Calu3 (cell line): ENCODE results near the gene COX7A2L. TPM values are rescaled to one million over a fixed set of nuclear protein-coding genes. Genes with fewer than 3 reads are reported as not detected.
A peak's percentile ranks its signal among the peaks of the same experiment; 100 is the strongest.

Experiments used
- BruUV-seq: library from RNA; stranded (reverse); fragments of 400-500 nt; replicated peaks from 2 replicates; lab custom pipeline; 2021; lab: Mats Ljungman, UMichigan
- CTCF ChIA-PET: fragments of 300-600 bp; sonication (Branson Sonifier 250); formaldehyde crosslinking; loops from one replicate; lab custom pipeline; 2022; ENCODE audit warnings: antibody characterized with exemption; lab: Charles Lee
- DNase-seq: peaks from one replicate; pipeline ENCODE4 v3.0.0; 2022
- H3K27ac Mint-ChIP-seq: one replicate; pipeline ENCODE4 v1.8.0; 2022; ENCODE audit warnings: mixed read lengths; ENCODE audit not compliant: unreplicated experiment
- H3K27me3 Mint-ChIP-seq: one replicate; pipeline ENCODE4 v1.8.0; 2022; ENCODE audit warnings: mixed read lengths; ENCODE audit not compliant: unreplicated experiment
- H3K36me3 Mint-ChIP-seq: one replicate; pipeline ENCODE4 v1.8.0; 2022; ENCODE audit warnings: mild to moderate bottlenecking, moderate library complexity, mixed read lengths; ENCODE audit not compliant: insufficient read depth, unreplicated experiment
- H3K4me1 Mint-ChIP-seq: one replicate; pipeline ENCODE4 v1.8.0; 2022; ENCODE audit warnings: mild to moderate bottlenecking, low read depth, mixed read lengths; ENCODE audit not compliant: unreplicated experiment
- H3K4me3 Mint-ChIP-seq: one replicate; pipeline ENCODE4 v1.8.0; 2022; ENCODE audit warnings: mild to moderate bottlenecking, low read depth, moderate library complexity, mixed read lengths; ENCODE audit not compliant: unreplicated experiment
- H3K9me3 Mint-ChIP-seq: one replicate; pipeline ENCODE4 v1.8.0; 2022; ENCODE audit warnings: low read depth, mixed read lengths; ENCODE audit not compliant: unreplicated experiment
- intact Hi-C: fragments of 100-400 bp; cut with micrococcal nuclease; formaldehyde crosslinking; loops from one replicate; pipeline ENCODE4 v1.10.0; 2022; ENCODE audit not compliant: unreplicated experiment
- total RNA-seq: library from RNA; stranded (reverse); gene quantifications from 2 replicates; pipeline ENCODE4 v1.2.3, GENCODE V29; 2022
- TF ChIP-seq, protein P1 (sequence below): fragments of 200-600 bp; IDR thresholded peaks from one replicate; pipeline ENCODE4 v1.8.0; 2022; ENCODE audit warnings: antibody characterized with exemption; ENCODE audit not compliant: unreplicated experiment

COX7A2L gene
- total RNA-seq, 1 experiment from 2014 or later = 98.0 TPM

GRCh38 chr2:42328148-42328833 is 32.7 kb downstream of the COX7A2L start:
- CTCF ChIA-PET = interaction anchor here (0.6 to 1.4 kb wide), 5 partner anchors 12 to 458 kb away, joined by 3 to 6 read pairs (median 3); no protein-coding TSS in a partner anchor
- H3K4me1 Mint-ChIP-seq = no peaks in the 10 kb centered on the region
- intact Hi-C loops = loop anchor here (1.0 to 10.0 kb wide), 2 partner anchors 232 to 473 kb away; no protein-coding TSS in a partner anchor
- BruUV-seq = no TSS peak
- H3K9me3 Mint-ChIP-seq = no peaks in the 10 kb centered on the region
- no peak overlapping the region for H3K27ac Mint-ChIP-seq
- no peak for DNase-seq
- no peak overlapping the region for H3K4me3 Mint-ChIP-seq
- TF ChIP-seq, protein P1, sequence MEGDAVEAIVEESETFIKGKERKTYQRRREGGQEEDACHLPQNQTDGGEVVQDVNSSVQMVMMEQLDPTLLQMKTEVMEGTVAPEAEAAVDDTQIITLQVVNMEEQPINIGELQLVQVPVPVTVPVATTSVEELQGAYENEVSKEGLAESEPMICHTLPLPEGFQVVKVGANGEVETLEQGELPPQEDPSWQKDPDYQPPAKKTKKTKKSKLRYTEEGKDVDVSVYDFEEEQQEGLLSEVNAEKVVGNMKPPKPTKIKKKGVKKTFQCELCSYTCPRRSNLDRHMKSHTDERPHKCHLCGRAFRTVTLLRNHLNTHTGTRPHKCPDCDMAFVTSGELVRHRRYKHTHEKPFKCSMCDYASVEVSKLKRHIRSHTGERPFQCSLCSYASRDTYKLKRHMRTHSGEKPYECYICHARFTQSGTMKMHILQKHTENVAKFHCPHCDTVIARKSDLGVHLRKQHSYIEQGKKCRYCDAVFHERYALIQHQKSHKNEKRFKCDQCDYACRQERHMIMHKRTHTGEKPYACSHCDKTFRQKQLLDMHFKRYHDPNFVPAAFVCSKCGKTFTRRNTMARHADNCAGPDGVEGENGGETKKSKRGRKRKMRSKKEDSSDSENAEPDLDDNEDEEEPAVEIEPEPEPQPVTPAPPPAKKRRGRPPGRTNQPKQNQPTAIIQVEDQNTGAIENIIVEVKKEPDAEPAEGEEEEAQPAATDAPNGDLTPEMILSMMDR = peak; percentile 36
- peaks cover 40% of the 10 kb centered on the region for H3K36me3 Mint-ChIP-seq
- no peaks in the 10 kb centered on the region for H3K27me3 Mint-ChIP-seq

DNA sequence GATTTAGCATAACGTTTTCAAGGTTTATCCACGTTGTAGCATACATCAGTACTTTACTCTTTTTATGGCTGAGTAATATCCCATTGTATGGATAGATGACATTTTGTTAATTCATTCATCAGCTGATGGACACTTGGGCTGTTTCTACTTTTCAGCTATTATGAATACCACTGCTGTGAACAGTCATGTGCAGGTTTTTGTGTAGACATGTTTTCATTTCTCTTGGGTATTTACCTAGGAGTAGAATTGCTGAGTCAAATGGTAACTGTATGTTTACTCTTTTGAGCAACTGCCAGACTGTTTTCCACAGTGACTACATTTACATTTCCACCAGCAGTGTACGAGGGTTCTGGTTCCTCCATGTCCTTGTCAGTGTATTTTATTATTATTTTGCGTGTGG is 33.9 kb downstream of the COX7A2L start:
- peaks cover 32% of the 10 kb centered on the region for H3K36me3 Mint-ChIP-seq
- H3K27ac Mint-ChIP-seq = no peak overlapping the region
- H3K4me3 Mint-ChIP-seq = no peak overlapping the region
- BruUV-seq = no TSS peak
- CTCF ChIA-PET = no interaction called here
- no peaks in the 10 kb centered on the region for H3K9me3 Mint-ChIP-seq
- TF ChIP-seq, protein P1 = no peak
- H3K4me1 Mint-ChIP-seq = no peaks in the 10 kb centered on the region
- H3K27me3 Mint-ChIP-seq = no peaks in the 10 kb centered on the region
- intact Hi-C loops = loop anchor here (10.0 kb wide), 1 partner anchor 472 kb away; no protein-coding TSS in a partner anchor
- DNase-seq = no peak

DNA sequence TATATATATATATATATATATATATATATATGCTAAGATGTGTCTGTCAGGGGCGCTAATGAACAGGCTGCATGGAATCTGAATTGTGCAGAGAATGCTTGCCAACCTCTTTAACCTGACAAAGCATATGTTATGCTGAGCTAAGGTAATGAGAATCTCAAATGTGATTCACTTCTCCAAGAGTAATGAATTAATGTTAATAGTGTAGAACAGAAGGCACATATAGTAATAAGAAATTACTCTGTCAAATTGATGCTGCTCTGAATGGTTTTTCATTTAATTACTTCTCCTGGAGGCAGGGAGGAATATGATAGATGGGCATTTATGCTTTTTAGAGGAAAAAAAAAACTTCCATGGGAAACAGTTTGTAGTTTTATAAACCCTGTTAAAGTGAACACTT is 35.4 kb downstream of the COX7A2L start:
- H3K4me1 Mint-ChIP-seq = no peaks in the 10 kb centered on the region
- no peaks in the 10 kb centered on the region for H3K27me3 Mint-ChIP-seq
- no peak overlapping the region for H3K27ac Mint-ChIP-seq
- CTCF ChIA-PET = no interaction called here
- DNase-seq = no peak
- no peaks in the 10 kb centered on the region for H3K9me3 Mint-ChIP-seq
- TF ChIP-seq, protein P1 = no peak
- intact Hi-C loops = loop anchor here (10.0 kb wide), 1 partner anchor 471 kb away; no protein-coding TSS in a partner anchor
- no TSS peak for BruUV-seq
- no peak overlapping the region for H3K4me3 Mint-ChIP-seq
- H3K36me3 Mint-ChIP-seq = peaks cover 20% of the 10 kb centered on the region

DNA sequence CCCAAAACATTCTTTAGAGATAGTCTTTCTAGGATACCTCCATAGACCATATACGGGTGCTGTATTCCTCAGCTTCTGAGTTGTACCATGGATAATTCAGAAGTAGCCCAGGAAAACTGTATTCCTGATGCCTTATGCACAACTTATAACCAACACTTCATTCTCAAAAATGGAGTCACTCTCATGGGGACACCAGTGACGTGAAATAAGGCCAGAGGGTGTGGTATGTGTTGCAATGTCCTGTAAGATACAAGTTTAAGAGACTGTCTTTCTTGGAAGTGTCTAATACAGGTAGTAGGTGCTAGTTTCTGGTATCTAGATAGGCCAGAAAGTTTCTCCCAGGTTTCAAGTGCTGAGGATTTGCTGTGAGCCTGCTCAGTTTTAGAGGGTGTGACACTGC is 36.1 kb downstream of the COX7A2L start:
- no peaks in the 10 kb centered on the region for H3K9me3 Mint-ChIP-seq
- H3K27me3 Mint-ChIP-seq = no peaks in the 10 kb centered on the region
- no peaks in the 10 kb centered on the region for H3K4me1 Mint-ChIP-seq
- H3K36me3 Mint-ChIP-seq = peaks cover 14% of the 10 kb centered on the region
- H3K27ac Mint-ChIP-seq = no peak overlapping the region
- DNase-seq = no peak
- CTCF ChIA-PET = no interaction called here
- BruUV-seq = no TSS peak
- intact Hi-C loops = loop anchor here (10.0 kb wide), 1 partner anchor 470 kb away; no protein-coding TSS in a partner anchor
- TF ChIP-seq, protein P1 = no peak
- no peak overlapping the region for H3K4me3 Mint-ChIP-seq
